Measurements from ENCODE around the gene ST3GAL2. TPM values are rescaled to one million over a fixed set of nuclear protein-coding genes. Genes with fewer than 3 reads are reported as not detected.

ST3GAL2 gene
- total and polyA plus RNA-seq, 10 of the 15 experiments (the other 5 are each of a cell fraction or from before 2014, with no cell fraction given): 0.95 to 61.7 (median 25.9) TPM

DNA sequence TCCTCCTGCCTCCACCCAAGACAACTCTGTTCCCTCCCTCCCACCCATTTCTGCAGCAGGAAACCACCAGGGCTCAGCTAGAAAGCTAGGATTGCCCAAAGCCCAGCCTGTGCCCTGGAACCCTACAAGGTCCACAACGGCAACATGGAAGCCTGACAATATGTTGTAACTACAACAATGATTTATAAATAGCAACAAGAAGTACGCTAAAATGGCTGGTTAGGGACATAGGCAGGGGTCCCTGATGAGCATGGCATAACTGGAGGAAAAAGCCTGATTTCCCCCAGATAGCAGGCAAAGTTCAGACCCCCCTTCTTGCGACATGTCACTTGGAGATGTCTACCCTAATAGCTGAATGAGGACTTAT, 6.6 kb downstream of the ST3GAL2 start:
- DNase-seq (ENCODE audit: low read depth, low spot score): no peak
- peak overlapping the region; percentile 70 for H3K4me3 ChIP-seq
- TF ChIP-seq ZNF274 (IDR thresholded peaks at IDR 0.05; ENCODE audit: insufficient read depth, insufficient read length) (no peak), RAD21 (IDR thresholded peaks at IDR 0.05; ENCODE audit: insufficient read depth, low read depth, low read length) (no peak), EZH2 (IDR thresholded peaks at IDR 0.05; ENCODE audit: borderline replicate concordance, control insufficient read depth, low read depth, low read length) (no peak), RCOR1 (conservative IDR thresholded peaks at IDR 0.05; ENCODE audit: low read depth, low read length) (no peak), NR2C2 (IDR thresholded peaks at IDR 0.05; ENCODE audit: borderline replicate concordance, control insufficient read depth, insufficient read length, low read depth) (no peak), DPF2 (IDR thresholded peaks at IDR 0.05) (no peak), SMARCA5 (IDR thresholded peaks at IDR 0.05) (no peak), ZNF207 (IDR thresholded peaks at IDR 0.05; ENCODE audit: borderline replicate concordance) (no peak), MAX (IDR thresholded peaks at IDR 0.05; ENCODE audit: low read depth, low read length) (no peak), NR2C1 (IDR thresholded peaks at IDR 0.05) (no peak), MEF2A (IDR thresholded peaks at IDR 0.05; ENCODE audit: insufficient read depth, low read depth, low read length) (no peak), ZZZ3 (IDR thresholded peaks at IDR 0.05; ENCODE audit: control insufficient read depth, insufficient read length, low read depth) (no peak)
- H3K79me2 ChIP-seq (ENCODE audit: control insufficient read depth, insufficient read depth, low read length): peaks cover 85% of the 10 kb centered on the region
- H3K4me1 ChIP-seq (ENCODE audit: control insufficient read depth, insufficient read depth, low read length): peaks cover 68% of the 10 kb centered on the region
- H3K36me3 ChIP-seq (ENCODE audit: control insufficient read depth in 2 of 2, insufficient read depth in 2 of 2, low read length in 1 of 2): peaks cover 0 to 4% of the 10 kb centered on the region in 2 experiments; a peak in 1 of 4 replicates
- no peak for ATAC-seq
- H4K20me1 ChIP-seq (ENCODE audit: control insufficient read depth, insufficient read depth): no peaks in the 10 kb centered on the region
- no TSS peak for BruUV-seq (replicated peaks)
- H2AFZ ChIP-seq (ENCODE audit: control insufficient read depth, low read depth, low read length): no peak overlapping the region
- CTCF ChIA-PET: interaction anchor here (1.0 to 2.6 kb wide), 11 partner anchors 15 to 109 kb away, joined by 3 to 10 read pairs (median 6); no protein-coding TSS in a partner anchor
- no peaks in the 10 kb centered on the region for H3K27me3 ChIP-seq (replicated peaks in 1 of 2; ENCODE audit: control insufficient read depth in 2 of 2, insufficient read depth in 2 of 2, low read length in 1 of 2)
- in situ Hi-C loops (cut with MboI) (no loop called here), intact Hi-C loops (cut with micrococcal nuclease; ENCODE audit: unreplicated experiment) (loop anchor here (1.0 to 10.0 kb wide), 2 partner anchors 91 to 868 kb away; partner anchors contain the start of genes COG4, NFAT5 and SF3B3)
- POLR2A ChIA-PET: interaction anchor here (0.7 to 4.9 kb wide), 13 partner anchors 14 to 180 kb away, joined by 3 to 47 read pairs (median 7); partner anchors contain the start of genes COG4, EXOSC6, FCSK and SF3B3
- H3K9ac ChIP-seq (ENCODE audit: control insufficient read depth, insufficient read depth, low read length): peak overlapping the region; percentile 80
- 4% methylated on average over 3 of the region's 3 CpGs for WGBS (ENCODE audit: insufficient coverage, insufficient replicate concordance, low lambda C conversion rate, missing lambda C conversion rate)
- H3K4me2 ChIP-seq (ENCODE audit: control insufficient read depth, insufficient read depth): peak overlapping the region; percentile 97
- SMC1A ChIA-PET (ENCODE audit: uncharacterized antibody, unreplicated experiment): interaction anchor here (0.7 to 4.0 kb wide), 12 partner anchors 11 to 92 kb away, joined by 3 to 37 read pairs (median 10); partner anchors contain the start of genes COG4, FCSK and SF3B3
- peak overlapping the region; percentile 88 for H3K27ac ChIP-seq (ENCODE audit: control insufficient read depth, insufficient read depth)
- H3K9me3 ChIP-seq (replicated peaks; ENCODE audit: control insufficient read depth, insufficient read depth, low read length): no peaks in the 10 kb centered on the region
- RAD21 ChIA-PET (ENCODE audit: unreplicated experiment): interaction anchor here (0.6 to 3.9 kb wide), 17 partner anchors 10 to 102 kb away, joined by 3 to 38 read pairs (median 7); partner anchors contain the start of genes COG4, FCSK and SF3B3
- FAIRE-seq: no peak

All from GM12878 (cell line).